CD4-positive, CD25-positive, alpha-beta regulatory T cell (primary cell): ENCODE data around the gene NEB. TPM values are rescaled to one million over a fixed set of nuclear protein-coding genes. Genes with fewer than 3 reads are reported as not detected.

Source experiments
- ATAC-seq, 2 donors: fragments of 150-1000 bp; cut with Tn5 transposase; one replicate each; pipeline ENCODE4 v1.10.0; 2021; ENCODE audit warnings: low read depth in 2 of 2, moderate number of reproducible peaks in 2 of 2, moderate library complexity in 1 of 2
- DNase-seq, 3 donors: peaks; one replicate each; pipeline versions ENCODE4 v3.0.0 to v3.0.0-alpha.2; 2012 to 2022; ENCODE audit warnings: mixed read lengths in 1 of 3
- H3K27ac ChIP-seq: one replicate; pipeline ENCODE4 v1.7.0; 2013; ENCODE audit warnings: mild to moderate bottlenecking, low read length; ENCODE audit not compliant: insufficient read depth, poor library complexity, severe bottlenecking
- H3K27me3 ChIP-seq: one replicate; pipeline ENCODE4 v1.7.0; 2013; ENCODE audit warnings: low read length; ENCODE audit not compliant: control insufficient read depth, insufficient read depth
- H3K36me3 ChIP-seq: one replicate; pipeline ENCODE4 v1.7.0; 2013; ENCODE audit warnings: mild to moderate bottlenecking, low read length, moderate library complexity; ENCODE audit not compliant: control insufficient read depth, insufficient read depth
- H3K4me1 ChIP-seq: 2 replicates; pipeline ENCODE4 v1.7.0; 2013; ENCODE audit warnings: mild to moderate bottlenecking, low read length; ENCODE audit not compliant: insufficient read depth, control insufficient read depth, poor library complexity, severe bottlenecking
- H3K4me3 ChIP-seq: one replicate; pipeline ENCODE4 v1.7.0; 2013; ENCODE audit warnings: low read depth, mild to moderate bottlenecking, low read length, moderate library complexity
- H3K9me3 ChIP-seq, 2 experiments: 1 replicate in 1 of 2; 2 replicates in 1 of 2; pipeline ENCODE4 v1.7.0; 2013; ENCODE audit warnings: low read length in 2 of 2, mild to moderate bottlenecking in 1 of 2, moderate library complexity in 1 of 2; ENCODE audit not compliant: control insufficient read depth in 2 of 2
- H3K27ac Mint-ChIP-seq, 3 donors: one replicate each; pipeline ENCODE4 v1.8.0; 2020 to 2022; ENCODE audit warnings: mild to moderate bottlenecking in 3 of 3, mixed read lengths in 3 of 3, moderate library complexity in 2 of 3
- H3K27me3 Mint-ChIP-seq: one replicate; pipeline ENCODE4 v1.8.0; 2022; ENCODE audit warnings: mild to moderate bottlenecking, mixed read lengths
- H3K36me3 Mint-ChIP-seq: one replicate; pipeline ENCODE4 v1.8.0; 2020; ENCODE audit warnings: mixed read lengths
- H3K4me1 Mint-ChIP-seq, 4 donors: one replicate each; pipeline ENCODE4 v1.8.0; 2020 to 2022; ENCODE audit warnings: mixed read lengths in 4 of 4, mild to moderate bottlenecking in 1 of 4
- H3K4me3 Mint-ChIP-seq, 4 donors: one replicate each; pipeline ENCODE4 v1.8.0; 2020 to 2022; ENCODE audit warnings: mild to moderate bottlenecking in 4 of 4, mixed read lengths in 4 of 4, moderate library complexity in 3 of 4
- H3K9me3 Mint-ChIP-seq, 7 donors: one replicate each; pipeline ENCODE4 v1.8.0; 2020 to 2022; ENCODE audit warnings: mixed read lengths in 7 of 7, mild to moderate bottlenecking in 3 of 7, moderate library complexity in 2 of 7
- polyA plus RNA-seq, 4 donors: library from polyadenylated mRNA; unstranded; fragments of 300-500 nt; fragmentation: Illumina TruSeq; gene quantifications; one replicate each; pipeline ENCODE4 v1.2.3, GENCODE V29; 2021
- total RNA-seq: library from RNA; stranded (reverse); gene quantifications from one replicate; pipeline ENCODE4 v1.2.3, GENCODE V29; 2022

NEB gene
- total and polyA plus RNA-seq, 5 donors from 2014 or later = 0.06 to 1.3 (median 0.24) TPM; not detected in 1

DNA sequence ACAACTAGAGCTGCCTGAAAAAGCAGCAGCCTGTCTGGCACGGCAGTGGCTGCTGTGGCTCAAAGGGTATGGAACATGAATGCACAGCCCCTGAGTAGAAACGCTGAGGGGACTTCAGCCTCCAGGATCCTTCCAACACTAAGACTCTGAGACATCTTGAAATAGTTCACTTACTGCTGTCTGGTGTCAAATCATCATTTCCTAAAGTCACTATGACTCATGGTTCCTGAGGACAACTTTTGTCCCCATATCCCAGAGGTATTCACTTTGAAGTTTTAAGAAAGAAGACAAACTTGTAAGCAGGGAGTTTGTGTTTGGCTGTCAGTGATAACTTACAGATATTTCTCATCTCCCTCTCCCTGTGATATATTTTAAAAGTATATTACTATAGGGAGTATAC, 33.3 kb upstream of the NEB start:
- H3K27ac ChIP-seq = no peak overlapping the region
- H3K9me3 Mint-ChIP-seq = peaks cover 0 to 7% (median 0%) of the 10 kb centered on the region in 7 donors
- no peaks in the 10 kb centered on the region for H3K27me3 Mint-ChIP-seq

DNA sequence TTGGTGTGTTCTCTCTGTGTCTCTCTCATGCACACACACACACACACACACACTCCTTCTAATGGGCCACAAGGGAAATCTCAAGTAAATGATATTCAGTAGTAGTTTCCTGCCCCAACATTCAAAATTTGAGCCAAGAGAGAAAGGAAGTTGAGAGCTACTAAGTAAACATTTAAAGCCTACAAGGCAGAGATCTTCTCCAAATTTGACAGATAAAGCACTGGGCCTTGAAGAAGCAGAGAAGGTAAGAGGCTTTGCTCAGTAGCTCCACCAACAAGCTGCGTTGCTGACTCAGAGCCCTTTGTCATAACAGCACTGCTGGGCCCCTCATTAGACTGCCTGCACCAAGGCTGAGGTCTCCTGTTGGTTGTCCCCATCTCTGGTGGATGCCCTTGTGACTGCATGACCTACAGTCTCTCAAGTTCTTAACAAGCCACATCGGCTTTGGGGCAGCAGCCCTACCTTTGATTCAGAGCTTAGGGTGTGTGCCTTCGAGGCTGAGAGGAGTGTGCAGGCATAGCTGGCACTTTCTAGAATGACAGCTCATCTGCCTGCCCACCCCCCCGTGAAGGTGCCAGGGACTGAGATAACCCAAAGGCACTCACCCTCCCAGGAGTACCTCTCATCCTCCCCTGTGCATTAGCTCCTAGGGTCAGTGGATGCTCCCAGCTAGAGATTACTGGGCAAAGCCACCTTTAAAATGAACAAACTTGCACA, 32.3 kb upstream of the NEB start:
- Mint-ChIP-seq H3K4me1 (peaks cover 6 to 18% (median 12%) of the 10 kb centered on the region in 4 donors), H3K27ac (peak overlapping the region; percentile 20 to 69 (median 65)), H3K36me3 (peaks cover 19% of the 10 kb centered on the region), H3K27me3 (no peaks in the 10 kb centered on the region), H3K9me3 (peaks cover 0 to 7% (median 0%) of the 10 kb centered on the region in 7 donors), H3K4me3 (no peak overlapping the region)
- ATAC-seq = peak; percentile 54 to 60
- H3K27me3 ChIP-seq = no peaks in the 10 kb centered on the region
- no peaks in the 10 kb centered on the region for H3K9me3 ChIP-seq
- H3K4me3 ChIP-seq = no peak overlapping the region
- H3K4me1 ChIP-seq = peaks cover 6% of the 10 kb centered on the region
- H3K36me3 ChIP-seq = no peaks in the 10 kb centered on the region
- H3K27ac ChIP-seq = no peak overlapping the region
- DNase-seq = peak in 1 of 3 donors; percentile 40

More for the DNA sequence above, 33.3 kb upstream of the NEB start:
- Histone ChIP-seq H3K4me3 (no peak overlapping the region), H3K9me3 (no peaks in the 10 kb centered on the region), H3K27me3 (no peaks in the 10 kb centered on the region), H3K36me3 (no peaks in the 10 kb centered on the region), H3K4me1 (peaks cover 6% of the 10 kb centered on the region)
- DNase-seq (no peak), ATAC-seq (no peak)
- Mint-ChIP-seq H3K4me3 (no peak overlapping the region), H3K4me1 (peaks cover 6 to 18% (median 12%) of the 10 kb centered on the region in 4 donors), H3K27ac (no peak overlapping the region), H3K36me3 (peaks cover 19% of the 10 kb centered on the region)

GRCh38 chr2:151765760-151766410, 31.6 kb upstream of the NEB start:
- H3K27me3 ChIP-seq = no peaks in the 10 kb centered on the region
- no peaks in the 10 kb centered on the region for H3K36me3 ChIP-seq
- ATAC-seq = peak in 1 of 2 donors; percentile 22
- peaks cover 0 to 7% (median 0%) of the 10 kb centered on the region in 7 donors for H3K9me3 Mint-ChIP-seq
- peak overlapping the region in 2 of 3 donors; percentile 65 to 69 for H3K27ac Mint-ChIP-seq
- H3K4me1 Mint-ChIP-seq = peaks cover 6 to 18% (median 12%) of the 10 kb centered on the region in 4 donors
- no peaks in the 10 kb centered on the region for H3K9me3 ChIP-seq
- H3K4me3 Mint-ChIP-seq = no peak overlapping the region
- H3K4me1 ChIP-seq = peaks cover 6% of the 10 kb centered on the region
- H3K27me3 Mint-ChIP-seq = no peaks in the 10 kb centered on the region
- no peak for DNase-seq
- no peak overlapping the region for H3K4me3 ChIP-seq
- H3K27ac ChIP-seq = no peak overlapping the region
- H3K36me3 Mint-ChIP-seq = peaks cover 19% of the 10 kb centered on the region

- Mint-ChIP-seq H3K27ac (no peak overlapping the region), H3K4me3 (no peak overlapping the region), H3K9me3 (no peaks in the 10 kb centered on the region), H3K36me3 (peaks cover 16% of the 10 kb centered on the region), H3K27me3 (no peaks in the 10 kb centered on the region), H3K4me1 (peaks cover 6 to 18% (median 12%) of the 10 kb centered on the region in 4 donors)
- DNase-seq = no peak
- Histone ChIP-seq H3K4me3 (no peak overlapping the region), H3K27ac (no peak overlapping the region), H3K4me1 (peaks cover 6% of the 10 kb centered on the region), H3K9me3 (no peaks in the 10 kb centered on the region), H3K27me3 (no peaks in the 10 kb centered on the region), H3K36me3 (no peaks in the 10 kb centered on the region)
- no peak for ATAC-seq
Measured at GRCh38 chr2:151762694-151763093, 28.4 kb upstream of the NEB start.

DNA sequence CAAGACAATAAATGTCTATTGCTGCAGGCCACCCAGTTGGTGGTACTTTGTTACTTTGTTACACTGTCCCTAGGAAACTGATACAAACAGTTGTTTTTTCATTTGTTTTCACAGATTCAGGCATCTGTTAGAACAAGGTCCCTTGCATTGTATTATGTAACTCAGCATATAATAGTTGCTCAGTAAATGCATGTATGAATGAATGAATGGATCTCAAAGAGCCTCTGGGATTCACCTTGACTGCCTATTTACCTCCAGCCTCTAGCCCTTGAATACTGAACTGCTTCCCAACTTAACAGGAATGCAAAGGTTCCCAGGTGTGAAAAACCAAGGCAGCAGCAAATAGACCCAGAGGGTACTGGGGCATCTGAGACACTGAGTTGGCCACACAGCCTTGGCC, 27.4 kb upstream of the NEB start:
- Histone ChIP-seq H3K36me3 (no peaks in the 10 kb centered on the region), H3K27ac (no peak overlapping the region), H3K4me1 (peaks cover 5% of the 10 kb centered on the region), H3K9me3 (no peaks in the 10 kb centered on the region), H3K4me3 (no peak overlapping the region), H3K27me3 (no peaks in the 10 kb centered on the region)
- DNase-seq (no peak), ATAC-seq (no peak)
- H3K4me3 Mint-ChIP-seq = no peak overlapping the region
- H3K27ac Mint-ChIP-seq = no peak overlapping the region
- H3K9me3 Mint-ChIP-seq = no peaks in the 10 kb centered on the region
- H3K27me3 Mint-ChIP-seq = no peaks in the 10 kb centered on the region
- peaks cover 21% of the 10 kb centered on the region for H3K36me3 Mint-ChIP-seq
- H3K4me1 Mint-ChIP-seq = peaks cover 6 to 13% (median 11%) of the 10 kb centered on the region in 4 donors

GRCh38 chr2:151761193-151761592, 26.9 kb upstream of the NEB start:
- Histone ChIP-seq H3K9me3 (no peaks in the 10 kb centered on the region), H3K4me3 (no peak overlapping the region), H3K27me3 (no peaks in the 10 kb centered on the region), H3K4me1 (peaks cover under 1% of the 10 kb centered on the region), H3K27ac (no peak overlapping the region), H3K36me3 (no peaks in the 10 kb centered on the region)
- no peak overlapping the region for H3K4me3 Mint-ChIP-seq
- H3K27me3 Mint-ChIP-seq = no peaks in the 10 kb centered on the region
- H3K9me3 Mint-ChIP-seq = no peaks in the 10 kb centered on the region
- peaks cover 2 to 9% (median 6%) of the 10 kb centered on the region in 4 donors for H3K4me1 Mint-ChIP-seq
- ATAC-seq (no peak), DNase-seq (no peak)
- no peak overlapping the region for H3K27ac Mint-ChIP-seq
- H3K36me3 Mint-ChIP-seq = peaks cover 25% of the 10 kb centered on the region

GRCh38 chr2:151760139-151760650, 25.9 kb upstream of the NEB start:
- Mint-ChIP-seq H3K4me1 (peaks cover 0 to 3% (median 0%) of the 10 kb centered on the region in 4 donors), H3K27ac (no peak overlapping the region), H3K9me3 (no peaks in the 10 kb centered on the region), H3K4me3 (no peak overlapping the region), H3K36me3 (peaks cover 19% of the 10 kb centered on the region), H3K27me3 (no peaks in the 10 kb centered on the region)
- Histone ChIP-seq H3K4me1 (no peaks in the 10 kb centered on the region), H3K27ac (no peak overlapping the region), H3K4me3 (no peak overlapping the region), H3K27me3 (no peaks in the 10 kb centered on the region), H3K36me3 (no peaks in the 10 kb centered on the region), H3K9me3 (no peaks in the 10 kb centered on the region)
- ATAC-seq (no peak), DNase-seq (no peak)
